H1 (cell line): Measurements from ENCODE around the gene RNASE7. TPM values are rescaled to one million over a fixed set of nuclear protein-coding genes. Genes with fewer than 3 reads are reported as not detected.

Experiments used
- CHD7 ChIP-seq: fragments of 300-600 bp; sonication (generic); IDR thresholded peaks from 2 replicates; pipeline ENCODE4 v1.7.1; 2012; ENCODE audit warnings: low read length, moderate library complexity, mild to moderate bottlenecking, inconsistent platforms; ENCODE audit not compliant: insufficient replicate concordance
- polyA plus RNA-seq, 7 experiments: library from polyadenylated mRNA; depleted of rRNA in 3 of 7; stranded (reverse) in 5 of 7; unstranded in 2 of 7; fragments of >200 nt in 5 of 7; fragments of 200-250 nt in 2 of 7; gene quantifications; 1 replicate in 5 of 7; 2 replicates in 1 of 7; 4 replicates in 1 of 7; pipeline versions ENCODE4 v1.2.1 to v1.2.3, GENCODE V29; 2011 to 2013; ENCODE audit warnings: missing spikeins in 2 of 7, mixed read lengths in 2 of 7
- total RNA-seq: library from RNA; stranded (reverse); fragmentation: NEBNext Ultra II Directional; extraction: Animal tissue kit (Norgen Biotek cat#: 25700); gene quantifications from 2 replicates; pipeline ENCODE4 v1.2.1, GENCODE V29; 2021
- TF ChIP-seq, protein P1 (sequence below): IDR thresholded peaks from 2 replicates; pipeline ENCODE4 v1.6.1; 2012; ENCODE audit warnings: low read length, inconsistent platforms
- TF ChIP-seq, protein P2 (sequence below): IDR thresholded peaks from 2 replicates; pipeline ENCODE4 v1.6.1; 2011; ENCODE audit warnings: low read depth, mild to moderate bottlenecking, low read length; ENCODE audit not compliant: insufficient read depth

RNASE7 gene
- total and polyA plus RNA-seq, 2 of the 8 experiments (the other 6 are each of a cell fraction or from before 2014, with no cell fraction given), result not detected

GRCh38 chr14:21042918-21043317, 756 bp downstream of the RNASE7 start (continued):
- TF ChIP-seq, protein P1, sequence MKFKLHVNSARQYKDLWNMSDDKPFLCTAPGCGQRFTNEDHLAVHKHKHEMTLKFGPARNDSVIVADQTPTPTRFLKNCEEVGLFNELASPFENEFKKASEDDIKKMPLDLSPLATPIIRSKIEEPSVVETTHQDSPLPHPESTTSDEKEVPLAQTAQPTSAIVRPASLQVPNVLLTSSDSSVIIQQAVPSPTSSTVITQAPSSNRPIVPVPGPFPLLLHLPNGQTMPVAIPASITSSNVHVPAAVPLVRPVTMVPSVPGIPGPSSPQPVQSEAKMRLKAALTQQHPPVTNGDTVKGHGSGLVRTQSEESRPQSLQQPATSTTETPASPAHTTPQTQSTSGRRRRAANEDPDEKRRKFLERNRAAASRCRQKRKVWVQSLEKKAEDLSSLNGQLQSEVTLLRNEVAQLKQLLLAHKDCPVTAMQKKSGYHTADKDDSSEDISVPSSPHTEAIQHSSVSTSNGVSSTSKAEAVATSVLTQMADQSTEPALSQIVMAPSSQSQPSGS, result no peak
- TF ChIP-seq, protein P2, sequence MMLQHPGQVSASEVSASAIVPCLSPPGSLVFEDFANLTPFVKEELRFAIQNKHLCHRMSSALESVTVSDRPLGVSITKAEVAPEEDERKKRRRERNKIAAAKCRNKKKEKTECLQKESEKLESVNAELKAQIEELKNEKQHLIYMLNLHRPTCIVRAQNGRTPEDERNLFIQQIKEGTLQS, result no peak
- TF ChIP-seq CHD7, result no peak
